Erythroblast (primary cell): Measurements from ENCODE around the gene CD81.
"Not testable (repeated sequence)": the region's sequence is repeated elsewhere in the genome, so short reads cannot be mapped to it uniquely, and the experiment has no call there.

Source experiments
- GATA1 ChIP-seq: IDR thresholded peaks from 2 replicates; pipeline ENCODE4 v1.6.1; 2011; ENCODE audit warnings: low read depth, mild to moderate bottlenecking, control low read depth, low read length, moderate library complexity
- POLR2A ChIP-seq: IDR thresholded peaks from 2 replicates; pipeline ENCODE4 v1.6.1; 2011; ENCODE audit warnings: mild to moderate bottlenecking, low read length

DNA sequence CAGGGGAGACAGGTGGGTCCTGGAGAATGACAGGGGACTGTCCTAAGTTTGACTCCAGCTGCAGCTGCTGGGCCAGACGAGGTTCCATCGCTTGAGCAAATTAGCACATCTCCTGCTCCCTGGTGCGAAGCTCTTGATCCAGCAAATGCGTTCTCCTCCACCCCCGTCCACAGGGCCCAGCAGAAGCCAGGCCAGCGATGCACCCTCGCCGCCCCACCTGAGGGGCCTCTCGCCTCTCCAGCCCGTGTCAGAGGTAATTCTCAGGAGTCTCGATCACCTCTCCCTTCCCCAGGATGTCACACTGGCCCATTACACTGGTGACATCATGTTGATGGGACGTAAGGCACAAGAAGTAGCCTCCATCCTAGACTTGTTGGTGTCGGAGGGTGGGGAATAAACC is 19.5 kb upstream of the CD81 start:
- not testable (repeated sequence) for TF ChIP-seq POLR2A, GATA1
